HG02610 (cell line): ENCODE data around the gene IGSF9.
A peak's percentile ranks its signal among the peaks of the same experiment; 100 is the strongest.

Experiments
- ATAC-seq: cut with Tn5 transposase; IDR thresholded peaks from one replicate; pipeline ENCODE4 v1.9.1; 2021; ENCODE audit warnings: mild to moderate bottlenecking, moderate library complexity; ENCODE audit not compliant: unreplicated experiment

The IGSF9 gene

GRCh38 chr1:159974350-159974965, 29.0 kb upstream of the IGSF9 start:
- no peak for ATAC-seq

GRCh38 chr1:159973350-159973940, 28.0 kb upstream of the IGSF9 start:
- no peak for ATAC-seq

GRCh38 chr1:159972443-159973205, 27.2 kb upstream of the IGSF9 start:
- ATAC-seq = no peak

GRCh38 chr1:159970932-159971342, 25.5 kb upstream of the IGSF9 start:
- ATAC-seq = no peak

DNA sequence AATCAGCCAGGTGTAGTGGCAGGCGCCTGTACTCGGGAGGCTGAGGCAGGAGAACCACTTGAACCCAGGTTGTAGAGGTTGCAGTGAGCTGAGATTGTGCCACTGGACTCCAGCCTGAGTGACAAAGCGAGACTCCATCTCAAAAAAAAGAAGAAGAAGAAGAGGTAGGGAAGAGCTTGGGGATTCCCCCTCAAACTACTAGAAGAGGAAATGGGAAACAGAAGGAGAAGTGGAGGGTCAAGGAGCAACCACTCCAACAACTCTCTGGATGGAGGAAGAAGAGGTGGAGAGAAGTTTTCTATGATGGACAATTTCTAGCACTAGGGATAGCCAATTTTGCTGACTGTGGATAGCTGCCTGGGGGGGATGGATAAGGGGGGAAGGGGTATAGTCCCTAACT, 23.5 kb upstream of the IGSF9 start:
- no peak for ATAC-seq

GRCh38 chr1:159965263-159965662, 19.9 kb upstream of the IGSF9 start:
- no peak for ATAC-seq

DNA sequence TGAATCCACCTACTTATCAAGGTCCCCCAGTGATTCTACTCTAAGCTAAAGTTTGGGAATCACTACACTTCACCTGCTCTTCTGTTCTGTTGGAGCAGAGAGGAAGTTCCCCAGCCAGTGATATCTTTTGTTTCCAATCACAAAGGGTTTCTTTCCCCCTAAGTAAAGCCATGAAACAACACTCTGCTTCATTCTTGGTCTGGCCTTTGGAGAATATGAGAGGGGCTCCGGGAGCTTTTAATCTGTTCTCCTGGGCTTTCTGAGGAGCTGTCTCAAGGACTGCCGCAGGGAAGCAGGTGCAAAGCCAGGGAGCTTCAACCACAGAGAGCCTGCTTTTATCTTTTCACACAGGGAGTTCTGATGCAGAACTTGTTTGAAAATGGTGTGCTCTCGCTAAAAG, 18.7 kb upstream of the IGSF9 start:
- no peak for ATAC-seq

DNA sequence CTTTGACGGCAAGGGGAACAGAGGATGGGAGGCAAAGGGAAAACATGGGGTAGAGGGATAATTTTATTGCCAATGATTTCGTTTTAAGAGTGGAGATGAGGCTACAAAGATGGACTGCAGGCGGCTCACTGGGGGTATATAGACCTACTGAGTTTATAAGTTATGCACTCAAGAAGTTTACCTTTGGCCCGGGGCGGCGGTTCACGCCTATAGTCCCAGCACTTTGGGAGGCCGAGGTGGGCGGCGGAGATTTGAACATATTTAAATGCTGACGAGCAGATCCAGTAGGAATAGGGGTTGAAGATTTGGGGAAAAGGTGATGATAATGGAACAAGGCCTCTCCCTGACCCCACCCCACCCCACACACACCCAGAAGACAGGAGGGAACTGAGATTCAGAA, 16.8 kb upstream of the IGSF9 start:
- ATAC-seq = no peak

DNA sequence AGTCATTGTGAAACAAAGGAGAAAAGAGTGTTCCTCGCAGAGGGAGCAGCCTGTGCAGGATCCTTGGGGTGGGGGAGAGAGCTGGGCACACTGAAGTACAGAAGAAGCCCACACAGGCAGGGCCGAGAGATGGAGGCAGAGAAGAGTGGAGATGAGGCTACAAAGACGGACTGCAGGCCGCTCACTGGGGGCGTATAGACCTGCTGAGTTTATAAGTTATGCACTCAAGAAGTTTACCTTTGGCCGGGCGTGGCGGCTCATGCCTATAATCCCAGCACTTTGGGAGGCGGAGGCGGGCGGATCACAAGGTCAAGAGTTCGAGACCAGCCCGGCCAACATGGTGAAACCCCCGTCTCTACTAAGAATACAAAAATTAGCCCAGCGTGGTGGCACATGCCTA, 16.2 kb upstream of the IGSF9 start:
- no peak for ATAC-seq

GRCh38 chr1:159960721-159961381, 15.4 kb upstream of the IGSF9 start:
- ATAC-seq = no peak

- ATAC-seq = no peak
These were observed 14.0 kb upstream of the IGSF9 start for GRCh38 chr1:159959451-159959850.

DNA sequence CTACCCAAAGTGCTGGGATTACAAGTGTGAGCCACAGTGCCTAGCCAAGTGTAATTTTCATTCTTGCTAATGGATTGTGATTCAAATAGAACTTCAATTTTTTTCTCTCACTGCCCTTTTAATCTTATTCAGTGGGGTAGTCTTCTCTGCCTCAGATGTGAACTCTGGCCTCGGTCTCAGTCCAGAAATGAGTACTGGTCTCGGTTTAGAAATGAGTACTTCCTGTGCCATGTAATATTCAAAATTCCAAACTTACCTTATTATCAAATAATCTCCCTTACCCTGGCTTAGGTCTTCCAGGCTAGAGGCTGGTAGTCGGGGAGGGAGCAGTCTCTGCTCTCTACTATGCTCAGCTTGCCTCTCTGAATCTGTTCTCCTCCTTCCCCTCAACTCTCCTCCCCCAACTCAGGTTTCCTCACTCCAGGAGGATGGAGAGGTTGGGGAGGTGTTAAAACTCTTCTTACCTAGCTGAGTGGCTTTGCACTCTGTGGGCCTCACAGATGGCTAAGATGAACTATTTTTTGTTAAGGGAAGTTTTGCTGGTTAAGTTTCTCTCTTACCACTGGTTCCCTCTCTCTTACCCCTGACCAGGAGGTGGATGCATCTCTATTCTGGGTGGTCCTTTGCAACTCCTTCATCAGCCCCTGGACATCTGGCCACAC, 13.4 kb upstream of the IGSF9 start:
- ATAC-seq = peak; percentile 84

DNA sequence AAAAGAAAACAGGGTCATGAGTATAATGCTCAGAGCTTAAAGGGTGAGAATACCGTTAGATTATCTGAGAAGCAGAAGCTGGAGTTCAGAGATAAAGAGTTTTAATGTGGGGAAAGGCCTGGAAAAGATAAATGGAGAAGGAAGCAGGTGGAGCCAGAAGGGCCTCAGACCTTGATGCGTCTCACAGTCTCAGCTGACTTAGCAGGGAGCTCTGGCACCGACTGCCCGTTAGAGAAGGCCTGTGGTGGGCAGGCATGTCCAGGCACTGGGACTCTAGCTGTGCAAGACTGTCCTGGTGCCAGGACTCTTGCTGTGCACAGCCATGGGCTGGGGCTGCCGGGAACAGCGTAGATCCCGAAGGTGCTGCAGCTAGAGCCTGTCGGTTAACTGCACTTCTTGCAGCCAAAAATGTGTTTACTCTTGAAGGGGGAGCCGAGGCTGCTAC, 12.4 kb upstream of the IGSF9 start:
- no peak for ATAC-seq

GRCh38 chr1:159955456-159955855, 10.0 kb upstream of the IGSF9 start:
- no peak for ATAC-seq

DNA sequence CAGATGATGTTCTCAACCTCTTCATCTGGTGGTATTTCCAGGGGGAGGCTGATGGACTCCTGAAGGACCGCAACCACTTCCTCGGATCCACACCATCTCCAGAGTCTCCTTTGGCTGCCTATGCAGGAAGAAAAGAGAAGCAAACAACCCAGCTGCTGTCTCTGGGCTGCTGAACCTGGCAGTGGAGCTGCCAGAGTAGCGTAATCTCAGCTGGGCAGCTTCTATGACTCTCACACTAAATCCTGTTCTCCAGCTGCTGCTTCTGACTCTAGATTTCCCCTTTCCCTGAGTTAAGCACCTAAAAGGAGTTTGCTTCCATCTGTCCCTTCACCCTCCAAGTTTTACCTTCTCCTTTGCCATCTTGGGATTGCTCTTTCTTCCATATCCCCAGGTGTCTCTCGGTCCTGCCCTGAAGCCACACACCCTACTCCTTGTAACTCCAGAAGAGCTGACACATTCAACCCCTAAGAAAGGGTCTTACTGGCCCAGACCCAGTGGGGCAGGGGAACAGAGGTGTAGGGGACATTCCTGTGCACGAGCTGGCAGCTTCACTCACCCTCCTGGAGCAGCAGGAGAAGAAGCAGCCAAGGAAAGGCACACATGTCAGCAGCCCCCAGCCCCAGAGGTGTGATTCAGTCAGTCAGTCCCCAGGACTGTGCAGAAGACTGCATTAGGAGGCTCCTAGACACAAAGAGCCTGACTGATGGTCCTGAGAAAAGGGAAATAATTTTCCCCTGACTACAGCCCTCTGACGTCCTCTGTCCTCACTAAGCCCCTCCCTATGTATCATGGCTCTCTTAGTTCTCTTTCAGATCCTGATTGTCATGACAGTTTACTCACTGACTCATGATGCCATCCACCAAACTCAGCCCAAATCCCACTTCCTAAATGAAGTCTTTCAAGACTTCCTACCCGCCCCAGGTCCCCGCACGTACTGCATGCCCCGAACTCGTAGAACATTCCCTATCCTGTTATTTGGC, 8.4 kb upstream of the IGSF9 start, which contains the start of gene SLAMF9:
Gene SLAMF9, minus strand, starts transcription at position 702 of the 980 bp plus-strand sequence. Its CDS starts 100 bp downstream, at position 602.
- ATAC-seq = no peak

DNA sequence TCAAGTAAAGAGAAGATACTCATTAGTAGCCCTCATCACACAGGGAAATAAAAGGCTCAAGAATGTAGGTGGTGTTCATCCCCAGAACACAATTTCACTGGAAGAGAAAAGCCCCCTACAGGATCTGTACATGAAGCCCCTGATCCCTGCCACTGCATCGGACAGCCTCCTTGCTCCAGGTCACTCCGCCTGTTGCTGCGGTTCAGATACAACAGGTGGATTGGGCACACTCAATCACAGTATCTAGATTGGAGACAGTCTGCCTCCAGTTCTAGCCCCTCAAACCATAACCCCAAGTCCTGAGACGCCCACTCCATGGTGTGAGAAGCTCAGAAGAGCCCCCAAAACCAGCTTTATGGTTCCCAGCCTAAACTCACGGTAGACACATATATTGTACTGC, 7.5 kb upstream of the IGSF9 start:
- no peak for ATAC-seq

DNA sequence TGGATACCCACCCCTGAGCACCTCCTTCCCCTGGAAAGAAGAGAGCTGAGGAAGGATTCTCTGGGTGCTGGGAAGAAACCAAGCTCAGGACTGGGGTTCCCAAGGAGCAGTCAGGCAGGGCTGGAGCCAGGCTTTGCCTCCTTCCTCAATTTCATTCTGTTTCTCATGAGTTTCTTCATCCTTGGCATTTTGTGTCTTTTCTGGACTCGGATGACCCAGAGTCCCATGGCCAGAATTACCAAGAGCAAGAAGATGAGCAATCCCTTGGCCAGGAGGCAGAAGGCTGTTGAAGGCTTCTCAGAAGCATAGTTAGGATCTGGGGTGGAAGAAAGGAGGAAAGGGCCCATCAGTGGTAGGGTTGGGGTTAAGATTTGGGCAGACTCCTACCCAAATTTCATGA, 6.1 kb upstream of the IGSF9 start:
- ATAC-seq = no peak

GRCh38 chr1:159951016-159951415, 5.6 kb upstream of the IGSF9 start:
- ATAC-seq = no peak

DNA sequence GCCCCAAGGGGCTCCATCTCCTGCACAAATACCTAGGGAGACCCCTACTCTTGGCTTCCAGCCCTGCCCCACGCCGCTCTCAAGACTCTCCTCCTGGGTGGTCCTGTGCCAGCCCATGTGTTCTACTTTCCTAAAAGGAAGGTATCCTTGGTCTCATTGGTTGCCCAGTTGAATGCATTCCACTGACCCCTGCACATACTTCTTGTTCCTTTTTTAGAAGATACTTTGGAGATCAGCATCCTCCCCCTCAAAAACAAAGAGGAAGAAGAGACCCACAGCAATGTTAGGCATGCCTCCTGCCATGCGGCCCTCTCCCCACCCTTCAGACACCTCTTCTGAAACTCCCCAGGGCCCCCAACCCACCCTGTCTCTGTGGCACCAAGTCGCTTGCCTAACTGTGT, 4.6 kb upstream of the IGSF9 start:
- ATAC-seq = no peak

DNA sequence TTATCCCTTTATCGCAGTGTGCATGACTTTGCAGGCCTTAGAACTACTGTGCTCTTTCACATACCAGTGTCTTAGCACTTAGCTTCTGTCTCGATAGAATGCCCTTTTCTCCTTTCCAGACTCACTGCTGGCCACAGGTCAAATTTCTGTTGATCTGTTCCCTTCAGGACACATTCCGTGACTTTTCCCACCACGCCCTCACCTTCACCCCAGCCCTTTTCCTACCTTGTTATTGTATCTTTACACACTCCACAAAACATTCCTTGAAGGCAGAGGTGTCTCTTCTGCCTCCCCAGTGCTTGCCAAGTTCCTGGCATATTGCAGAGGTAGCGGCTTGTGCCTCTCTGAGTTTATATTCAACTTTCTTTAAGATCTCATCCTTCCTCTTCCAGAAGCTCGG, 3.7 kb upstream of the IGSF9 start:
- no peak for ATAC-seq
